ENCODE measurements around the gene PFKM. TPM values are rescaled to one million over a fixed set of nuclear protein-coding genes. Genes with fewer than 3 reads are reported as not detected.

The PFKM gene
- total and polyA plus RNA-seq, 2 donors (not counting 3 experiments of a cell fraction or from before 2014, with no cell fraction given) = 53.4 to 74.4 TPM

DNA sequence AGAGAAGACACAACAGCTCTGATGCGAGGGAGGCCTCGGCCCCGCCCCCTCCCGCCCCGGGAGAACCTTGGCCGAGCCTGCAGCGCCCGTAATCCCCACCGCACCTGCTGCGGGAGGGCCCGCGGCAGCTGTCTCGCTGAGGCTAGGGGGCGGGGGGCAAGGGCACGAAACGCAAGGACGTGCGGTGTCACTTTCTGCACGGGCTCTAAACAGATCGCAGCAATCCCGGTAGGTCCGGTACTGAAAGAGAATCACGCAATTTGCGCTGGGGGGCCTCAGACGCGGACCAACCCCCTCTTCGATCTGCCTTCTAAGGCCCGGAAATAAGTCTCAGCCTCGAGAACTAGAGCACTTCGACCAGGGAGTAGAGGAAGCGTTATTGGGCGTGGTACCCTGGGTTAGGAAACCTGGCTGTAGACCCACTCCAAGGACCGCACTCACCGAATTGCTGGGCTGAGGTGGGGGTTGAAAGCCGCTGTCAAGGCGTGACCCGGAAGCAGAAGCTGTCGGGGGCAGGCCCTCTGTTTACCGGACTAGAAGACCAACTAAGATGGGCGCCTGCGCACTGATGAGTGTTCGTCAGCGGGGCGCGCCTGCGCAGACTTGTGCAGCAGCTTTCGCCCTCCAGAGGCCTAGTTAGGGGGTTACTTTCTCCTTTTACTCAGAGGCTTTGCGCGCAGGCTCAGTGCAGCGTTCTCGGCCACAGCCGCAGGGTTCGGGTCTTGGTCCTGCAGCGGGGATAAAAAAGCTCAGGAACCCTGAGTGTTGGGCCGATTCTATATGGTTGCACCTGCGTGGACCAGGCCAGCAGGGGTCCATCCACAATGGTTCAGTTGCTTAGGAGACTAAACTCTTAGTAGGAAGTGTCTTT, 38.1 kb downstream of the PFKM start, which contains the start of gene ASB8:
Gene ASB8, minus strand, starts transcription at position 498 of the 871 bp plus-strand sequence. CDS start 4,019 bp downstream, outside the sequence.
- dilution Hi-C loops (cut with MboI; ENCODE audit: extremely low pct_ligation_motif_present, low sequenced_read_pairs) = no loop called here
- TF ChIP-seq POLR2AphosphoS5 (IDR thresholded peaks at IDR 0.05; ENCODE audit: insufficient read depth, low read depth, low read length) (peak; percentile 62), EZH2 (IDR thresholded peaks at IDR 0.05; ENCODE audit: borderline replicate concordance, low read depth, low read length, severe bottlenecking) (no peak), JUN (IDR thresholded peaks at IDR 0.05; ENCODE audit: borderline replicate concordance, insufficient read depth, insufficient read length, low read depth) (no peak), POLR2A (IDR thresholded peaks at IDR 0.05; ENCODE audit: low read depth, low read length) (peak; percentile 84)
- TF ChIP-seq, protein P1, sequence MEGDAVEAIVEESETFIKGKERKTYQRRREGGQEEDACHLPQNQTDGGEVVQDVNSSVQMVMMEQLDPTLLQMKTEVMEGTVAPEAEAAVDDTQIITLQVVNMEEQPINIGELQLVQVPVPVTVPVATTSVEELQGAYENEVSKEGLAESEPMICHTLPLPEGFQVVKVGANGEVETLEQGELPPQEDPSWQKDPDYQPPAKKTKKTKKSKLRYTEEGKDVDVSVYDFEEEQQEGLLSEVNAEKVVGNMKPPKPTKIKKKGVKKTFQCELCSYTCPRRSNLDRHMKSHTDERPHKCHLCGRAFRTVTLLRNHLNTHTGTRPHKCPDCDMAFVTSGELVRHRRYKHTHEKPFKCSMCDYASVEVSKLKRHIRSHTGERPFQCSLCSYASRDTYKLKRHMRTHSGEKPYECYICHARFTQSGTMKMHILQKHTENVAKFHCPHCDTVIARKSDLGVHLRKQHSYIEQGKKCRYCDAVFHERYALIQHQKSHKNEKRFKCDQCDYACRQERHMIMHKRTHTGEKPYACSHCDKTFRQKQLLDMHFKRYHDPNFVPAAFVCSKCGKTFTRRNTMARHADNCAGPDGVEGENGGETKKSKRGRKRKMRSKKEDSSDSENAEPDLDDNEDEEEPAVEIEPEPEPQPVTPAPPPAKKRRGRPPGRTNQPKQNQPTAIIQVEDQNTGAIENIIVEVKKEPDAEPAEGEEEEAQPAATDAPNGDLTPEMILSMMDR (IDR thresholded peaks at IDR 0.05; ENCODE audit: extremely low read depth in 1 of 2, insufficient read depth in 1 of 2, low read depth in 1 of 2, low read length in 2 of 2) = peak; percentile 44 to 54
- intact Hi-C loops (cut with micrococcal nuclease) = loop anchor here (1.0 to 10.0 kb wide), 3 partner anchors 51 to 442 kb away; partner anchors contain the start of gene SENP1
- peaks cover 4 to 7% of the 10 kb centered on the region in 2 experiments for H3K27me3 ChIP-seq (ENCODE audit: control insufficient read depth in 2 of 2, insufficient read depth in 2 of 2, low read length in 2 of 2)
- FAIRE-seq = peak; percentile 100
- BruUV-seq (replicated peaks) = TSS peak; percentile 47
- CTCF ChIA-PET = interaction anchor here (0.8 to 2.0 kb wide), 19 partner anchors 8 to 461 kb away, joined by 3 to 13 read pairs (median 5); partner anchors contain the start of genes CCDC184, PFKM and SENP1
- no peaks in the 10 kb centered on the region for H3K9me1 ChIP-seq (replicated peaks; ENCODE audit: control insufficient read depth, extremely low read depth, insufficient read depth, low read length)
- H3K9me3 ChIP-seq (replicated peaks; ENCODE audit: control insufficient read depth, insufficient read depth, low read length) = no peaks in the 10 kb centered on the region
- H3K4me1 ChIP-seq (ENCODE audit: control insufficient read depth, extremely low read depth, insufficient read depth, low read length) = peaks cover 3% of the 10 kb centered on the region
- POLR2A ChIA-PET = no interaction called here
- no peaks in the 10 kb centered on the region for H3K36me3 ChIP-seq (ENCODE audit: control insufficient read depth in 2 of 2, extremely low read depth in 1 of 2, insufficient read depth in 2 of 2, low read length in 2 of 2)
- H3K9ac ChIP-seq (replicated peaks; ENCODE audit: extremely low read depth, insufficient read depth, low read length) = peak within 1 kb of the TSS; percentile 26
- H2AFZ ChIP-seq (ENCODE audit: low read depth, low read length) = peak within 1 kb of the TSS; percentile 87
- H3K27ac ChIP-seq (ENCODE audit: insufficient read depth, low read depth, low read length) = peak within 1 kb of the TSS; percentile 0
- H4K20me1 ChIP-seq (replicated peaks; ENCODE audit: control insufficient read depth, extremely low read depth, insufficient read depth, low read length) = no peaks in the 10 kb centered on the region
- H3K4me3 ChIP-seq (replicated peaks in 1 of 3; ENCODE audit: insufficient read depth in 1 of 3, low read depth in 1 of 3, low read length in 3 of 3) = peak within 1 kb of the TSS; percentile 35 to 66 (median 54)
- DNase-seq (ENCODE audit: low read depth, low spot score) = peak; percentile 99
- H3K79me2 ChIP-seq (ENCODE audit: control insufficient read depth, insufficient read depth, low read length) = peaks cover 9% of the 10 kb centered on the region
- peak within 1 kb of the TSS; percentile 82 for H3K4me2 ChIP-seq (ENCODE audit: insufficient read depth, low read length)
